GM12878 (cell line): ENCODE measurements around the gene SRSF2. TPM values are rescaled to one million over a fixed set of nuclear protein-coding genes. Genes with fewer than 3 reads are reported as not detected.

Source experiments
- ATAC-seq: fragments of 200-7000 bp; cut with Tn5 transposase; 3 replicates; pipeline ENCODE4 v1.9.1; 2020; ENCODE audit warnings: mild to moderate bottlenecking, moderate library complexity
- BruUV-seq: library from RNA; stranded (reverse); fragments of 400-500 nt; replicated peaks from 2 replicates; lab custom pipeline; 2021; lab: Mats Ljungman, UMichigan
- CTCF ChIA-PET: fragments of 300-600 bp; sonication (Branson Sonifier 250); formaldehyde crosslinking; extraction: SDS; loops from one replicate; lab custom pipeline; 2021; ENCODE audit warnings: inconsistent platforms; lab: Yijun Ruan, JAX
- POLR2A ChIA-PET: fragments of 350-600 bp; formaldehyde crosslinking; extraction: SDS; loops from one replicate; lab custom pipeline; 2021; ENCODE audit warnings: inconsistent platforms; lab: Charles Lee
- RAD21 ChIA-PET: fragments of 300-600 bp; sonication (Branson Sonifier 250); formaldehyde crosslinking; loops from one replicate; lab custom pipeline; 2023; ENCODE audit warnings: antibody characterized with exemption; ENCODE audit not compliant: unreplicated experiment; lab: Charles Lee
- SMC1A ChIA-PET: fragments of 300-600 bp; sonication (Branson Sonifier 250); formaldehyde crosslinking; loops from one replicate; lab custom pipeline; 2023; ENCODE audit not compliant: unreplicated experiment, uncharacterized antibody; lab: Charles Lee
- DNase-seq: peaks from one replicate; pipeline ENCODE4 v3.0.0-alpha.2; 2011; ENCODE audit warnings: low read depth, low spot score
- FAIRE-seq: peaks from 3 replicates; lab custom pipeline; 2011; peaks lifted over from hg19 to GRCh38; lab: Jason Lieb, UNC
- H2AFZ ChIP-seq: 2 replicates; pipeline ENCODE4 v1.6.0; 2011; ENCODE audit warnings: low read depth, low read length, control low read depth; ENCODE audit not compliant: control insufficient read depth
- H3K27ac ChIP-seq: 2 replicates; pipeline ENCODE4 v1.5.1; 2011; ENCODE audit warnings: control low read depth; ENCODE audit not compliant: control insufficient read depth, insufficient read depth
- H3K27me3 ChIP-seq, 2 experiments: replicated peaks in 1 of 2; 2 replicates each; pipeline versions ENCODE4 v1.6.0 to v1.6.1; 2011; ENCODE audit warnings: low read length in 1 of 2; ENCODE audit not compliant: control insufficient read depth in 2 of 2, insufficient read depth in 2 of 2
- H3K36me3 ChIP-seq, 2 experiments: 2 replicates each; pipeline ENCODE4 v1.5.1; 2011; ENCODE audit warnings: low read length in 1 of 2; ENCODE audit not compliant: control insufficient read depth in 2 of 2, insufficient read depth in 2 of 2
- H3K4me1 ChIP-seq: 2 replicates; pipeline ENCODE4 v1.6.1; 2011; ENCODE audit warnings: mild to moderate bottlenecking, low read length, moderate library complexity, mixed read lengths; ENCODE audit not compliant: control insufficient read depth, insufficient read depth
- H3K4me2 ChIP-seq: 2 replicates; pipeline ENCODE4 v1.6.0; 2011; ENCODE audit warnings: control low read depth; ENCODE audit not compliant: control insufficient read depth, insufficient read depth
- H3K4me3 ChIP-seq: fragments of 200-600 bp; sonication (generic); 2 replicates; pipeline ENCODE4 v1.5.1; 2016
- H3K79me2 ChIP-seq: 2 replicates; pipeline ENCODE4 v1.6.0; 2011; ENCODE audit warnings: low read length; ENCODE audit not compliant: control insufficient read depth, insufficient read depth
- H3K9ac ChIP-seq: 2 replicates; pipeline ENCODE4 v1.8.0; 2011; ENCODE audit warnings: low read length, control low read depth, mixed read lengths; ENCODE audit not compliant: control insufficient read depth, insufficient read depth
- H3K9me3 ChIP-seq: replicated peaks from 3 replicates; pipeline ENCODE4 v1.5.1; 2011; ENCODE audit warnings: mild to moderate bottlenecking, low read length; ENCODE audit not compliant: control insufficient read depth, insufficient read depth
- H4K20me1 ChIP-seq: 2 replicates; pipeline ENCODE4 v1.6.0; 2011; ENCODE audit not compliant: control insufficient read depth, insufficient read depth
- ATF2 ChIP-seq: IDR thresholded peaks from 2 replicates; pipeline ENCODE4 v1.6.1; 2012; ENCODE audit warnings: low read length, inconsistent platforms
- ATF3 ChIP-seq: IDR thresholded peaks from 2 replicates; pipeline ENCODE4 v1.6.1; 2011; ENCODE audit warnings: low read depth, mild to moderate bottlenecking, low read length, moderate library complexity, borderline replicate concordance; ENCODE audit errors: extremely low read depth
- CBFB ChIP-seq: IDR thresholded peaks from 2 replicates; pipeline ENCODE4 v1.6.1; 2016; ENCODE audit warnings: antibody characterized with exemption, low read depth
- CBX3 ChIP-seq: fragments of 200-600 bp; sonication (generic); IDR thresholded peaks from 2 replicates; pipeline ENCODE4 v1.6.1; 2016; ENCODE audit warnings: low read depth, borderline replicate concordance
- ETV6 ChIP-seq, 2 experiments: fragments of 450-650 bp in 1 of 2; IDR thresholded peaks in 1 of 2; conservative IDR thresholded peaks in 1 of 2; 2 replicates each; pipeline ENCODE4 v1.6.1; 2014; ENCODE audit warnings: antibody characterized with exemption in 1 of 2, borderline replicate concordance in 1 of 2, low read depth in 1 of 2, mild to moderate bottlenecking in 1 of 2, moderate library complexity in 1 of 2
- MEF2B ChIP-seq: fragments of 450-650 bp; IDR thresholded peaks from 2 replicates; pipeline ENCODE4 v1.6.1; 2018; ENCODE audit warnings: mild to moderate bottlenecking, moderate library complexity; ENCODE audit not compliant: partially characterized antibody, poor library complexity, severe bottlenecking
- MYB ChIP-seq: fragments of 150-350 bp; IDR thresholded peaks from 2 replicates; pipeline ENCODE4 v1.6.1; 2014; ENCODE audit warnings: mild to moderate bottlenecking, low read depth, low read length, borderline replicate concordance
- NR2F1 ChIP-seq: fragments of 450-650 bp; conservative IDR thresholded peaks from 2 replicates; pipeline ENCODE4 v1.6.1; 2017; ENCODE audit warnings: mild to moderate bottlenecking
- POLR2A ChIP-seq: IDR thresholded peaks from 2 replicates; pipeline ENCODE4 v1.6.1; 2011; ENCODE audit warnings: low read depth, mild to moderate bottlenecking, low read length
- POLR2AphosphoS2 ChIP-seq: IDR thresholded peaks from 2 replicates; pipeline ENCODE4 v1.6.1; 2011; ENCODE audit warnings: low read depth, mild to moderate bottlenecking, low read length, improper control_type of control experiment, moderate library complexity
- RBBP5 ChIP-seq: fragments of 200-600 bp; sonication (generic); conservative IDR thresholded peaks from 2 replicates; pipeline ENCODE4 v1.6.1; 2016
- SIX5 ChIP-seq: IDR thresholded peaks from 2 replicates; pipeline ENCODE4 v1.6.1; 2011; ENCODE audit warnings: mild to moderate bottlenecking, low read depth, low read length, moderate library complexity; ENCODE audit not compliant: severe bottlenecking
- SMAD5 ChIP-seq: IDR thresholded peaks from 2 replicates; pipeline ENCODE4 v1.6.1; 2016; ENCODE audit warnings: antibody characterized with exemption, low read depth
- YBX1 ChIP-seq: fragments of 450-650 bp; IDR thresholded peaks from 2 replicates; pipeline ENCODE4 v1.6.1; 2016; ENCODE audit warnings: antibody characterized with exemption
- ZBED1 ChIP-seq: IDR thresholded peaks from 2 replicates; pipeline ENCODE4 v1.6.1; 2016; ENCODE audit warnings: borderline replicate concordance
- ZBTB40 ChIP-seq: fragments of 450-650 bp; IDR thresholded peaks from 2 replicates; pipeline ENCODE4 v1.6.1; 2016; ENCODE audit warnings: mild to moderate bottlenecking, moderate library complexity, borderline replicate concordance
- WGBS: methylation state at CpG from one replicate; pipeline ENCODE4 v1.1.6; 2016; ENCODE audit warnings: low lambda C conversion rate; ENCODE audit not compliant: insufficient replicate concordance, insufficient coverage; ENCODE audit errors: missing lambda C conversion rate; 5-methylcytosine and 5-hydroxymethylcytosine counted together
- in situ Hi-C: fragments of 300-500 bp; cut with MboI; formaldehyde crosslinking; loops from 9 replicates; pipeline ENCODE4 v1.14.3; 2018; ENCODE audit warnings: mixed read lengths
- intact Hi-C: fragments of 100-400 bp; cut with micrococcal nuclease; formaldehyde crosslinking; loops from one replicate; pipeline ENCODE4 v1.14.2; 2022; ENCODE audit not compliant: unreplicated experiment
- polyA plus RNA-seq, 11 experiments: library from polyadenylated mRNA; depleted of rRNA in 4 of 11; unstranded in 6 of 11; stranded (reverse) in 5 of 11; fragments of >200 nt; fragmentation: Nextera tagmentation in 4 of 11; fragmentation: Illumina TruSeq in 1 of 11; extraction: Ambion mirVana in 4 of 11; extraction: Trizol in 1 of 11; gene quantifications; 1 replicate in 1 of 11; 2 replicates in 10 of 11; pipeline versions ENCODE4 v1.2.1 to v1.2.3, GENCODE V29; 2011 to 2016; ENCODE audit warnings: inconsistent platforms in 2 of 11, missing spikeins in 2 of 11, low read depth in 1 of 11
- total RNA-seq, 4 experiments: library from RNA; depleted of rRNA in 3 of 4; stranded (reverse); fragments of >200 nt in 3 of 4; fragmentation: Illumina TruSeq in 1 of 4; extraction: Trizol in 1 of 4; gene quantifications; 2 replicates each; pipeline versions ENCODE4 v1.2.1 to v1.2.3, GENCODE V29; 2013 to 2021

The SRSF2 gene
- total and polyA plus RNA-seq, 10 of the 15 experiments (the other 5 are each of a cell fraction or from before 2014, with no cell fraction given), result 225 to 795 (median 410) TPM

DNA sequence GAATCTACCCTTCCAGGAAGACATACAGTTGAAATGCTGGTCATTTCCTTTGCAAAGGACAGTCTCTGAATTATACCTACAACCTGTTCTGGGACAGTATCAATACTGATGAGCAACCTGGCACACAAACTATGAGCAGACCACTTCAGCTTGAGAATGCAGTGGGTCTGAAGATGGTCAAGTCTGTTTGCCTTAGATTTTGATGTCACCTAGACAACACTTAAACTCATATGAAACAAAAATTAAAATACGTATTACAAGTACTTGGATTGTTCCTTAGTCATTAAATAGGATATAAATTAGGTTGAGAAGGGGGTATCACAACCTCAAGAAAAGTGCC is 3.5 kb downstream of the SRSF2 start (continued):
- no peak for TF ChIP-seq ZBTB40
- TF ChIP-seq, all 136 proteins: peak for 2

DNA sequence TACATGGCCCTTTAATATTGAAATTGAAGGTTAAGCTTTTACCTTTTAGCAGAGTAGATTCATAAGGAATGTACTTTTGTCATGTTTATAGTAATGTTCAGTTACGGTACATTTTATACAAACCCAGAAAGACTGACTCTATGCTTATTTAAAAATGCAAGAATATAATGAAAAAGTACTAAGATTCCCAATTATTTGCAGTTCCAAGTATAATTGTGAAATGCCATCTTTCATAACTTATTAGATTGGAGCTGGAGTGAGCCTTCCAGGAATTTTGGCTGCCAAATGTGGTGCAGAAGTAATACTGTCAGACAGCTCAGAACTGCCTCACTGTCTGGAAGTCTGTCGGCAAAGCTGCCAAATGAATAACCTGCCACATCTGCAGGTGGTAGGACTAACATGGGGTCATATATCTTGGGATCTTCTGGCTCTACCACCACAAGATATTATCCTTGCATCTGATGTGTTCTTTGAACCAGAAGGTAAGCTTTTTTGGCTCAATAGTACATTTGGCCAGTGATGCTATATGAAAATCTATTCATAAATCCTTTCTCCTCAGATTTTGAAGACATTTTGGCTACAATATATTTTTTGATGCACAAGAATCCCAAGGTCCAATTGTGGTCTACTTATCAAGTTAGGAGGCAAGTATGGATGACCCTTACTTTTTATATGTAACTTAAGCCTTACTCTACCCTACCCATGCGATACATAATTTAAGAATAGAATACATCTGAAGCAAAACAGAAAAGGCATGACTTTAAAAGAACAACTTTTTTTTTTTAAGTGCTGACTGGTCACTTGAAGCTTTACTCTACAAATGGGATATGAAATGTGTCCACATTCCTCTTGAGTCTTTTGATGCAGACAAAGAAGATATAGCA is 4.2 kb downstream of the SRSF2 start:
- BruUV-seq, result no TSS peak
- ChIA-PET POLR2A (interaction anchor here (0.8 to 1.7 kb wide), 3 partner anchors 11 to 283 kb away, joined by 3 to 5 read pairs (median 3); no protein-coding TSS in a partner anchor), RAD21 (no interaction called here), SMC1A (interaction anchor here (0.9 to 1.1 kb wide), 2 partner anchors 19 to 78 kb away, joined by 3 read pairs; no protein-coding TSS in a partner anchor), CTCF (interaction anchor here (0.5 to 1.0 kb wide), 2 partner anchors 55 to 357 kb away, joined by 3 read pairs; no protein-coding TSS in a partner anchor)
- Histone ChIP-seq H3K9me3 (no peaks in the 10 kb centered on the region; the same call in 2 of the 3 replicates), H2AFZ (no peak overlapping the region), H4K20me1 (no peaks in the 10 kb centered on the region; the same call in 1 of the 2 replicates), H3K9ac (no peak overlapping the region), H3K27me3 (no peaks in the 10 kb centered on the region), H3K4me3 (peak overlapping the region; percentile 87; the same call in 1 of the 2 replicates), H3K36me3 (peaks cover 8 to 36% of the 10 kb centered on the region in 2 experiments), H3K79me2 (peaks cover 84% of the 10 kb centered on the region), H3K4me1 (no peaks in the 10 kb centered on the region; the same call in 1 of the 2 replicates), H3K4me2 (peak overlapping the region; percentile 75), H3K27ac (no peak overlapping the region)
- DNase-seq, result no peak
- intact Hi-C loops, result loop anchor here (10.0 kb wide), 1 partner anchor 352 kb away; no protein-coding TSS in a partner anchor
- 13% methylated on average over 3 of the region's 3 CpGs for WGBS
- FAIRE-seq, result no peak
- no peak for ATAC-seq
- in situ Hi-C loops, result no loop called here
- no peak for TF ChIP-seq ETV6 (conservative IDR thresholded peaks at IDR 0.05 in 1 of 2, IDR thresholded peaks at IDR 0.05 in 1 of 2; ENCODE audit: borderline replicate concordance in 1 of 2, low read depth in 1 of 2)
- 0 out of 2 replicates have a peak, but pooled peaks have one; percentile 19 for TF ChIP-seq ATF2
- TF ChIP-seq ZBED1, result no peak; the same call in 1 of the 2 replicates
- no peak for TF ChIP-seq SIX5
- TF ChIP-seq CBX3, result no peak
- TF ChIP-seq NR2F1, result no peak
- TF ChIP-seq MYB, result no peak
- no peak for TF ChIP-seq ATF3
- peak; percentile 79; the same call in 1 of the 2 replicates for TF ChIP-seq SMAD5
- no peak for TF ChIP-seq YBX1
- no peak for TF ChIP-seq RBBP5
- peak; percentile 65 for TF ChIP-seq POLR2A
- no peak for TF ChIP-seq MEF2B
- no peak for TF ChIP-seq CBFB
- peak; percentile 47; the same call in 1 of the 2 replicates for TF ChIP-seq POLR2AphosphoS2
